H9 (cell line): ENCODE data around the gene COL4A2. TPM values are rescaled to one million over a fixed set of nuclear protein-coding genes. Genes with fewer than 3 reads are reported as not detected.

Source experiments
- DNase-seq: peaks from one replicate; pipeline ENCODE4 v3.0.0-alpha.2; 2017
- H2AFZ ChIP-seq: one replicate; pipeline ENCODE4 v1.6.1; 2013; ENCODE audit warnings: mild to moderate bottlenecking, low read length, control low read depth, moderate library complexity
- H2AK5ac ChIP-seq: 2 replicates; pipeline ENCODE4 v1.6.1; 2013; ENCODE audit warnings: low read length, control low read depth, mixed read lengths; ENCODE audit not compliant: insufficient read length
- H2BK120ac ChIP-seq: one replicate; pipeline ENCODE4 v1.6.1; 2013; ENCODE audit warnings: low read depth, mild to moderate bottlenecking, low read length, control low read depth, inconsistent platforms; ENCODE audit not compliant: poor library complexity, severe bottlenecking
- H2BK12ac ChIP-seq: 2 replicates; pipeline ENCODE4 v1.6.1; 2013; ENCODE audit warnings: low read length, control low read depth, mixed read lengths, low read depth; ENCODE audit not compliant: insufficient read length
- H2BK15ac ChIP-seq: 2 replicates; pipeline ENCODE4 v1.6.1; 2013; ENCODE audit warnings: low read depth, low read length, control low read depth
- H2BK20ac ChIP-seq: one replicate; pipeline ENCODE4 v1.6.1; 2013; ENCODE audit warnings: low read depth, mild to moderate bottlenecking, low read length, control low read depth, inconsistent platforms; ENCODE audit not compliant: poor library complexity, severe bottlenecking
- H2BK5ac ChIP-seq: 2 replicates; pipeline ENCODE4 v1.6.1; 2013; ENCODE audit warnings: low read length, control low read depth, mixed read lengths; ENCODE audit not compliant: insufficient read length
- H3K14ac ChIP-seq: 2 replicates; pipeline ENCODE4 v1.6.1; 2013; ENCODE audit warnings: low read length, control low read depth; ENCODE audit not compliant: insufficient read depth
- H3K18ac ChIP-seq: 2 replicates; pipeline ENCODE4 v1.6.1; 2013; ENCODE audit warnings: low read depth, mild to moderate bottlenecking, mixed read lengths, low read length, control low read depth; ENCODE audit not compliant: insufficient read length
- H3K23ac ChIP-seq: 2 replicates; pipeline ENCODE4 v1.6.1; 2013; ENCODE audit warnings: low read length, control low read depth, mixed read lengths, low read depth; ENCODE audit not compliant: insufficient read length
- H3K23me2 ChIP-seq: 2 replicates; pipeline ENCODE4 v1.6.1; 2013; ENCODE audit warnings: low read depth, mild to moderate bottlenecking, mixed read lengths, low read length, control low read depth; ENCODE audit not compliant: insufficient read length, poor library complexity, severe bottlenecking
- H3K27ac ChIP-seq: 2 replicates; pipeline ENCODE4 v1.5.1; 2013; ENCODE audit warnings: low read length, control low read depth, mixed read lengths, low read depth; ENCODE audit not compliant: insufficient read length
- H3K27me3 ChIP-seq: 2 replicates; pipeline ENCODE4 v1.6.1; 2013; ENCODE audit warnings: low read length, control low read depth, inconsistent platforms; ENCODE audit not compliant: insufficient read depth
- H3K4ac ChIP-seq: 2 replicates; pipeline ENCODE4 v1.6.1; 2013; ENCODE audit warnings: low read depth, mild to moderate bottlenecking, control low read depth, inconsistent platforms, low read length, moderate library complexity
- H3K4me1 ChIP-seq: 2 replicates; pipeline ENCODE4 v1.6.1; 2013; ENCODE audit warnings: low read length, control low read depth, inconsistent platforms; ENCODE audit not compliant: insufficient read depth
- H3K4me2 ChIP-seq: 2 replicates; pipeline ENCODE4 v1.6.1; 2013; ENCODE audit warnings: low read length, control low read depth, mixed read lengths; ENCODE audit not compliant: insufficient read length, insufficient read depth
- H3K56ac ChIP-seq: 2 replicates; pipeline ENCODE4 v1.6.1; 2013; ENCODE audit warnings: low read depth, mild to moderate bottlenecking, mixed read lengths, low read length, control low read depth; ENCODE audit not compliant: insufficient read length
- H3K79me1 ChIP-seq: 2 replicates; pipeline ENCODE4 v1.6.1; 2013; ENCODE audit warnings: low read depth, mild to moderate bottlenecking, moderate library complexity, low read length, control low read depth, inconsistent platforms; ENCODE audit not compliant: insufficient read depth, poor library complexity, severe bottlenecking
- H3K79me2 ChIP-seq: 2 replicates; pipeline ENCODE4 v1.6.1; 2013; ENCODE audit warnings: low read length, control low read depth, inconsistent platforms; ENCODE audit not compliant: insufficient read depth
- H3K9ac ChIP-seq: 2 replicates; pipeline ENCODE4 v1.6.1; 2013; ENCODE audit warnings: low read length, control low read depth, mixed read lengths; ENCODE audit not compliant: insufficient read length; ENCODE audit errors: extremely low read depth
- H3K9me3 ChIP-seq: one replicate; pipeline ENCODE4 v1.6.1; 2013; ENCODE audit warnings: low read depth, low read length, inconsistent platforms; ENCODE audit not compliant: control insufficient read depth
- H3T11ph ChIP-seq: one replicate; pipeline ENCODE4 v1.6.1; 2013; ENCODE audit warnings: mild to moderate bottlenecking, low read length, control low read depth, inconsistent platforms
- H4K20me1 ChIP-seq: one replicate; pipeline ENCODE4 v1.6.1; 2013; ENCODE audit not compliant: control insufficient read depth, insufficient read length, insufficient read depth
- H4K5ac ChIP-seq: 2 replicates; pipeline ENCODE4 v1.6.1; 2013; ENCODE audit warnings: low read depth, mild to moderate bottlenecking, mixed read lengths, low read length, control low read depth; ENCODE audit not compliant: insufficient read length
- H4K8ac ChIP-seq: replicated peaks from 2 replicates; pipeline ENCODE4 v1.6.1; 2013; ENCODE audit warnings: low read length, control low read depth, mixed read lengths, low read depth; ENCODE audit not compliant: insufficient read length
- H4K91ac ChIP-seq: 2 replicates; pipeline ENCODE4 v1.6.1; 2013; ENCODE audit warnings: low read depth, mild to moderate bottlenecking, moderate library complexity, mixed read lengths, low read length, control low read depth; ENCODE audit not compliant: insufficient read length
- H3K27ac Mint-ChIP-seq, 3 experiments: 2 replicates in 2 of 3; 3 replicates in 1 of 3; pipeline ENCODE4 v1.8.0; 2020 to 2021; ENCODE audit warnings: mixed read lengths in 3 of 3, mild to moderate bottlenecking in 1 of 3, moderate library complexity in 1 of 3
- H3K27me3 Mint-ChIP-seq: 2 replicates; pipeline ENCODE4 v1.8.0; 2021; ENCODE audit warnings: low read depth, mild to moderate bottlenecking, moderate library complexity, mixed read lengths
- H3K36me3 Mint-ChIP-seq, 3 experiments: 2 replicates in 2 of 3; 3 replicates in 1 of 3; pipeline ENCODE4 v1.8.0; 2020 to 2021; ENCODE audit warnings: low read depth in 3 of 3, mixed read lengths in 3 of 3; ENCODE audit not compliant: insufficient read depth in 1 of 3
- H3K4me1 Mint-ChIP-seq, 2 experiments: 2 replicates each; pipeline ENCODE4 v1.8.0; 2020; ENCODE audit warnings: mixed read lengths in 2 of 2
- H3K4me3 Mint-ChIP-seq, 2 experiments: 2 replicates in 1 of 2; 3 replicates in 1 of 2; pipeline ENCODE4 v1.8.0; 2020 to 2021; ENCODE audit warnings: mild to moderate bottlenecking in 2 of 2, mixed read lengths in 2 of 2, moderate library complexity in 1 of 2
- H3K9me3 Mint-ChIP-seq, 2 experiments: 2 replicates in 1 of 2; 3 replicates in 1 of 2; pipeline ENCODE4 v1.8.0; 2020; ENCODE audit warnings: mild to moderate bottlenecking in 2 of 2, mixed read lengths in 2 of 2, moderate library complexity in 1 of 2
- WGBS: extraction: QIAGEN DNeasy Blood & Tissue Kit; methylation state at CpG from one replicate; pipeline ENCODE4 v1.1.7; 2013; ENCODE audit warnings: missing lambda C conversion rate, low lambda C conversion rate, mixed read lengths; ENCODE audit not compliant: insufficient read length; ENCODE audit errors: extremely low coverage; 5-methylcytosine and 5-hydroxymethylcytosine counted together
- total RNA-seq: library from RNA; stranded (reverse); gene quantifications from 2 replicates; pipeline ENCODE4 v1.2.1, GENCODE V29; 2021
- TF ChIP-seq, protein P1 (sequence below): fragments of 200-600 bp; sonication (generic); conservative IDR thresholded peaks from 3 replicates; pipeline ENCODE4 v1.8.0; 2021; ENCODE audit warnings: antibody characterized with exemption, mild to moderate bottlenecking

Gene COL4A2
- total RNA-seq, 1 experiment from 2014 or later: 76.5 TPM

DNA sequence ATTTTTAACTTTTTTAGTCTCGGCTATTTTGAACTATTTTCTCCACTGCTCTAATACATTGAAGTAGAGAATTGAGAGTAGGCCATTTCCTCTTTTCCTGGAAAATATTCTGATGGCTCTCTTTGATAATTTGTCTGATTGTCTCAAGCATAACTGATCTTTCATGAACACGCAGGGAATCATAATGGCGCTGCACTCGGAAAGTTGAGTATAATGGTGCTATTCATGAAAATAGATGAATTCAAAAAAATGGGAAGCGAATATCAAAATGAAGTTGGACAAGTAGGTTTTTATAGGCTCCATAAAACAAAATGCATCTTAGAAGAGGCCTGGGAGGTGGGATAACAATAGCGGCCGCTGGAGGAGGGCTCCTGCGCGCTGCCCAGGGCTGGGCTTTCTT, 29.0 kb downstream of the COL4A2 start:
- Histone ChIP-seq H3K27me3 (no peaks in the 10 kb centered on the region), H2AFZ (no peak overlapping the region), H3K56ac (no peak overlapping the region), H2BK5ac (no peak overlapping the region), H3K9ac (no peak overlapping the region), H4K5ac (no peak overlapping the region), H2BK20ac (no peak overlapping the region), H3K23me2 (no peaks in the 10 kb centered on the region), H3T11ph (no peak overlapping the region), H3K4me1 (peaks cover 6% of the 10 kb centered on the region; the same call in 1 of the 2 replicates), H3K18ac (no peak overlapping the region), H4K91ac (no peak overlapping the region), H2BK120ac (no peak overlapping the region), H3K4me2 (no peak overlapping the region), H3K9me3 (no peaks in the 10 kb centered on the region), H3K14ac (no peak overlapping the region), H4K20me1 (no peaks in the 10 kb centered on the region), H3K23ac (no peak overlapping the region), H3K79me1 (peaks cover 2% of the 10 kb centered on the region), H2BK15ac (no peak overlapping the region), H3K79me2 (peaks cover 2% of the 10 kb centered on the region; the same call in 1 of the 2 replicates), H2BK12ac (no peak overlapping the region), H2AK5ac (no peak overlapping the region), H3K4ac (no peak overlapping the region), H3K27ac (no peak overlapping the region), H4K8ac (no peak overlapping the region)
- DNase-seq: no peak
- peaks cover 38 to 42% of the 10 kb centered on the region in 2 experiments for H3K4me1 Mint-ChIP-seq
- H3K27me3 Mint-ChIP-seq: no peaks in the 10 kb centered on the region; the same call in 1 of the 2 replicates
- H3K9me3 Mint-ChIP-seq: no peaks in the 10 kb centered on the region
- H3K27ac Mint-ChIP-seq: no peak overlapping the region; a peak in 1 of 7 replicates
- H3K36me3 Mint-ChIP-seq: peaks cover 9 to 17% (median 11%) of the 10 kb centered on the region in 3 experiments; a peak in 6 of 7 replicates
- no peak overlapping the region for H3K4me3 Mint-ChIP-seq
- TF ChIP-seq, protein P1, sequence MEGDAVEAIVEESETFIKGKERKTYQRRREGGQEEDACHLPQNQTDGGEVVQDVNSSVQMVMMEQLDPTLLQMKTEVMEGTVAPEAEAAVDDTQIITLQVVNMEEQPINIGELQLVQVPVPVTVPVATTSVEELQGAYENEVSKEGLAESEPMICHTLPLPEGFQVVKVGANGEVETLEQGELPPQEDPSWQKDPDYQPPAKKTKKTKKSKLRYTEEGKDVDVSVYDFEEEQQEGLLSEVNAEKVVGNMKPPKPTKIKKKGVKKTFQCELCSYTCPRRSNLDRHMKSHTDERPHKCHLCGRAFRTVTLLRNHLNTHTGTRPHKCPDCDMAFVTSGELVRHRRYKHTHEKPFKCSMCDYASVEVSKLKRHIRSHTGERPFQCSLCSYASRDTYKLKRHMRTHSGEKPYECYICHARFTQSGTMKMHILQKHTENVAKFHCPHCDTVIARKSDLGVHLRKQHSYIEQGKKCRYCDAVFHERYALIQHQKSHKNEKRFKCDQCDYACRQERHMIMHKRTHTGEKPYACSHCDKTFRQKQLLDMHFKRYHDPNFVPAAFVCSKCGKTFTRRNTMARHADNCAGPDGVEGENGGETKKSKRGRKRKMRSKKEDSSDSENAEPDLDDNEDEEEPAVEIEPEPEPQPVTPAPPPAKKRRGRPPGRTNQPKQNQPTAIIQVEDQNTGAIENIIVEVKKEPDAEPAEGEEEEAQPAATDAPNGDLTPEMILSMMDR: no peak
- no CpG with 5 or more reads among the region's 9 CpGs for whole genome bisulfite sequencing
